ENCODE data around the gene FLT3.

- TF ChIP-seq, protein P1, sequence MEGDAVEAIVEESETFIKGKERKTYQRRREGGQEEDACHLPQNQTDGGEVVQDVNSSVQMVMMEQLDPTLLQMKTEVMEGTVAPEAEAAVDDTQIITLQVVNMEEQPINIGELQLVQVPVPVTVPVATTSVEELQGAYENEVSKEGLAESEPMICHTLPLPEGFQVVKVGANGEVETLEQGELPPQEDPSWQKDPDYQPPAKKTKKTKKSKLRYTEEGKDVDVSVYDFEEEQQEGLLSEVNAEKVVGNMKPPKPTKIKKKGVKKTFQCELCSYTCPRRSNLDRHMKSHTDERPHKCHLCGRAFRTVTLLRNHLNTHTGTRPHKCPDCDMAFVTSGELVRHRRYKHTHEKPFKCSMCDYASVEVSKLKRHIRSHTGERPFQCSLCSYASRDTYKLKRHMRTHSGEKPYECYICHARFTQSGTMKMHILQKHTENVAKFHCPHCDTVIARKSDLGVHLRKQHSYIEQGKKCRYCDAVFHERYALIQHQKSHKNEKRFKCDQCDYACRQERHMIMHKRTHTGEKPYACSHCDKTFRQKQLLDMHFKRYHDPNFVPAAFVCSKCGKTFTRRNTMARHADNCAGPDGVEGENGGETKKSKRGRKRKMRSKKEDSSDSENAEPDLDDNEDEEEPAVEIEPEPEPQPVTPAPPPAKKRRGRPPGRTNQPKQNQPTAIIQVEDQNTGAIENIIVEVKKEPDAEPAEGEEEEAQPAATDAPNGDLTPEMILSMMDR (IDR thresholded peaks at IDR 0.05): no peak
- TF ChIP-seq POLR2A (IDR thresholded peaks at IDR 0.05): no peak
These were observed 19.9 kb upstream of the FLT3 start for GRCh38 chr13:28120317-28120716.

Measured in testis (tissue), 2 donors.